Activated CD4-positive, alpha-beta T cell treated with anti-CD3 and anti-CD28 coated beads, Interleukin-2, amount 10 ng/mL, durations not matched to agents 7 days and 5 days (primary cell): Measurements from ENCODE around the gene ZNF579. TPM values are rescaled to one million over a fixed set of nuclear protein-coding genes. Genes with fewer than 3 reads are reported as not detected.

Experiments
- CTCF ChIA-PET: fragments of 350-600 bp; sonication (Branson Sonifier 250); formaldehyde crosslinking; loops from one replicate; lab custom pipeline; 2021; ENCODE audit warnings: antibody characterized with exemption; lab: Charles Lee
- POLR2A ChIA-PET: fragments of 350-600 bp; sonication (Branson Sonifier 250); formaldehyde crosslinking; loops from one replicate; lab custom pipeline; 2021; ENCODE audit warnings: antibody characterized with exemption; lab: Charles Lee
- DNase-seq: peaks from one replicate; pipeline ENCODE4 v3.0.0-alpha.2; 2020
- H3K27ac Mint-ChIP-seq: one replicate; pipeline ENCODE4 v1.8.0; 2021; ENCODE audit warnings: mild to moderate bottlenecking, moderate library complexity, mixed read lengths
- H3K27me3 Mint-ChIP-seq: one replicate; pipeline ENCODE4 v1.8.0; 2021; ENCODE audit warnings: mixed read lengths
- H3K36me3 Mint-ChIP-seq: one replicate; pipeline ENCODE4 v1.8.0; 2021; ENCODE audit warnings: low read depth, mixed read lengths
- H3K4me1 Mint-ChIP-seq: one replicate; pipeline ENCODE4 v1.8.0; 2021; ENCODE audit warnings: mixed read lengths
- H3K4me3 Mint-ChIP-seq: one replicate; pipeline ENCODE4 v1.8.0; 2021; ENCODE audit warnings: mild to moderate bottlenecking, moderate library complexity, mixed read lengths
- H3K9me3 Mint-ChIP-seq: one replicate; pipeline ENCODE4 v1.8.0; 2021; ENCODE audit warnings: mixed read lengths
- total RNA-seq, 2 experiments: library from RNA; stranded (reverse); gene quantifications; one replicate each; pipeline ENCODE4 v1.2.3, GENCODE V29; 2021

The ZNF579 gene
- total RNA-seq, 2 experiments from 2014 or later: 7.0 to 8.0 TPM

DNA sequence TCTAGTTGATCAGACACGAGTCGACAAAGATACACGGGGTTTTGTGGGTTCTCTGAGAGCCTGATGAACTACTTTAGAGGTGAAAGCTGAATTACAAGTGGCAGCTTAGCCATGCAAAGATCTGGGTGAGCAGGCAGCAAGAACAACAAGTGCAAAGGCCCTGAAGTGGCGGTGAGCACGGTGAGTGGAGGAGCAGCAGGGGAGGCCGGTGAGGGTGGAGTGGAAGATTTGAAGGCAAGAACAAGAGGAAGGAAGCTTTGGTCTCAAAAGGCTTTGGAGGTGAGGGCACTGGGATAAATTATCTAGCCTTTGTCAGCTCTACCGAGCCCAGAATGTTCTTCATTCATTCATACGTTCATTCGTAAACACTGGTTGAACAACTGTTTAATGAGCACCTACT, 26.2 kb upstream of the ZNF579 start:
- H3K36me3 Mint-ChIP-seq: peaks cover 29% of the 10 kb centered on the region
- no peak for DNase-seq
- peak overlapping the region; percentile 96 for H3K27ac Mint-ChIP-seq
- no peaks in the 10 kb centered on the region for H3K27me3 Mint-ChIP-seq
- ChIA-PET POLR2A (no interaction called here), CTCF (interaction anchor here (0.6 to 3.6 kb wide), 13 partner anchors 8 to 108 kb away, joined by 3 to 30 read pairs (median 6); partner anchors contain the start of genes U2AF2 and ZNF784)
- H3K4me3 Mint-ChIP-seq: peak overlapping the region; percentile 93
- peaks cover 49% of the 10 kb centered on the region for H3K4me1 Mint-ChIP-seq
- no peaks in the 10 kb centered on the region for H3K9me3 Mint-ChIP-seq

DNA sequence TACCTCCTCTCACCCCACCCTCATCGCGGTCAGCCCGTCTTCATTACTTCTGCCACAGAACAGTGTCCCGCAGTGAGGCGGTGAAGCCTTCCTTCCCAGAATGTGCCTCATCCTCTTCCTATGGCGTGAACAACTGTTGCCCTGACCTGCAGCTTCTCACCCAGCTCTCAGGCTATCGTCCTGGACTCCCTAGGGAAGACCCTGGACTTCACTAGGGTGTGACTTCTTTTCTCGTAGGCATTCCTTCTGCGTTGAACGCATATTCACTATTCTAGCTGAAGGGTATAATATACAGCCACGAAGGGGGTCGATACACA, 25.8 kb upstream of the ZNF579 start:
- POLR2A ChIA-PET: no interaction called here
- Mint-ChIP-seq H3K36me3 (peaks cover 32% of the 10 kb centered on the region), H3K4me3 (peak overlapping the region; percentile 93), H3K27ac (peak overlapping the region; percentile 96), H3K4me1 (peaks cover 53% of the 10 kb centered on the region), H3K27me3 (no peaks in the 10 kb centered on the region), H3K9me3 (no peaks in the 10 kb centered on the region)
- DNase-seq: no peak
- CTCF ChIA-PET: interaction anchor here (0.5 to 3.6 kb wide), 14 partner anchors 9 to 1755 kb away, joined by 3 to 30 read pairs (median 6); partner anchors contain the start of genes U2AF2 and ZNF784

DNA sequence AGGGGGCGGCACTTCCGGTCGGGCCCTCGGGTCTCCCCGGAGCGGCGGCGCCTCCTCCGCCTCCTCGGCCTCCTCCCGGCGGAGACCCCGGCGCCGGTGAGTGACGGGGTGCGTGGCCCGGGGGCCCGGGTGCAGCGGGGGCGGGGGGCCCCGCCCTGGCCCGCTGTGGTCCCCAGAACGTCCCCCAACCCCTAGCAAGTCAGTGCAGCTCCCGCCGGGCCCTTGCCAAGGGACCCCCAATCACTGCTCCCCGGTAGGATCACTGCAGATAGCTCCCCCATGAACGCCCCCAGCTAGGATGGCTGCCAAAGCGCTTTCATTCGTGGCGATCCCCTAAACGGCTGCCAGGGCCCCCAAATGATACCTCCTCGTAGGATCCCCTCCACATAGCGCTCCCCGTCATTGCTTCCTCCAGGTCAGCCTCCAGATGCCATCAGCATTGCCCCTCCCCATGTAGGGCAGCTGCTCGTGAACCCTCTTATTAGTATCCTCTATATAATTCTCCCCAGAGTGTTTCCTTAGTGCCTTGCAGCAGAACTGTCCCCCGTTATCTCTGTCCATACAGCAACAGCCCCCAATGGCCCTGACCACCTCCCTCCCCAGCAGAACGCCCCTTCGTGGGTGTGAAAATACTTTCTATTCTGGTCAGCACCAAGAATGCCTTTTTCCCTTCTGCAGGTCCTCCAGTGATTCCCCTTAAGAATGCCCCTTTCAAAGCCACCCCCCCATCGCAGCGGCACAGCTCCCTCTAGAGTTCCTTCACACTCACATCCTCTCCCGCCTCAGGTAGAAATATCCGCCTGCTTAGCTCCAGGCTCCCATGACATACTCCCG, 25.2 kb upstream of the ZNF579 start, which contains the start of gene ZNF865:
TSS of gene ZNF865 (plus strand) at position 11 of the 834 bp plus-strand sequence. CDS start 7,972 bp downstream, outside the sequence.
- ChIA-PET POLR2A (no interaction called here), CTCF (interaction anchor here (0.5 to 3.6 kb wide), 16 partner anchors 9 to 1754 kb away, joined by 3 to 30 read pairs (median 5); partner anchors contain the start of genes U2AF2 and ZNF784)
- Mint-ChIP-seq H3K27me3 (no peaks in the 10 kb centered on the region), H3K4me1 (peaks cover 59% of the 10 kb centered on the region), H3K36me3 (peaks cover 32% of the 10 kb centered on the region), H3K4me3 (peak within 1 kb of the TSS; percentile 93), H3K9me3 (no peaks in the 10 kb centered on the region), H3K27ac (peak within 1 kb of the TSS; percentile 96)
- DNase-seq: peak; percentile 76

DNA sequence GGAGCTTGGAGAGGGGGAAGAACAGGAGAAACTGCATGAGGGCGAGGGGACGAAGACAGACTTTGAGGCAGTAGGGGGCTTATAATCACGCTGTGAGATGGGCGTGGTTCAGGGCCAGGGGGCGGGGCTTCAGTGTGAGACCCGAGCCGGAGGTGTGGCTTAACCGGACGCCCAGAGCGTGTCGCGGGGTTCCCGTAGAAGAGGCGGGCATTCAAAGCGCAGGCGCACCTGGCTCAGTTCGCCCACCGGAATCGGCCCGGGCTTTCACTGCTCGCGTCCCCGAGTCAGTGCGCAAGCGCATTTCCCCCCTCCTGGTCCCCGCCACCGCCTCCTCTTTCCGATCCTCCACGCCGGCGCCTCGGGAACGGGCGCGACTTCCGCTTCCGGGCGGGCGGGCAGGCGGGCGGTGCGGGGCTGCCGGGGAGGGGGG, 24.6 kb upstream of the ZNF579 start:
- peaks cover 32% of the 10 kb centered on the region for H3K36me3 Mint-ChIP-seq
- peak overlapping the region; percentile 94 for H3K27ac Mint-ChIP-seq
- H3K4me1 Mint-ChIP-seq: peaks cover 55% of the 10 kb centered on the region
- ChIA-PET POLR2A (no interaction called here), CTCF (interaction anchor here (1.0 to 3.6 kb wide), 12 partner anchors 9 to 101 kb away, joined by 3 to 30 read pairs (median 6); partner anchors contain the start of gene U2AF2)
- no peaks in the 10 kb centered on the region for H3K9me3 Mint-ChIP-seq
- peak overlapping the region; percentile 78 for H3K4me3 Mint-ChIP-seq
- no peaks in the 10 kb centered on the region for H3K27me3 Mint-ChIP-seq
- DNase-seq: peak; percentile 99

DNA sequence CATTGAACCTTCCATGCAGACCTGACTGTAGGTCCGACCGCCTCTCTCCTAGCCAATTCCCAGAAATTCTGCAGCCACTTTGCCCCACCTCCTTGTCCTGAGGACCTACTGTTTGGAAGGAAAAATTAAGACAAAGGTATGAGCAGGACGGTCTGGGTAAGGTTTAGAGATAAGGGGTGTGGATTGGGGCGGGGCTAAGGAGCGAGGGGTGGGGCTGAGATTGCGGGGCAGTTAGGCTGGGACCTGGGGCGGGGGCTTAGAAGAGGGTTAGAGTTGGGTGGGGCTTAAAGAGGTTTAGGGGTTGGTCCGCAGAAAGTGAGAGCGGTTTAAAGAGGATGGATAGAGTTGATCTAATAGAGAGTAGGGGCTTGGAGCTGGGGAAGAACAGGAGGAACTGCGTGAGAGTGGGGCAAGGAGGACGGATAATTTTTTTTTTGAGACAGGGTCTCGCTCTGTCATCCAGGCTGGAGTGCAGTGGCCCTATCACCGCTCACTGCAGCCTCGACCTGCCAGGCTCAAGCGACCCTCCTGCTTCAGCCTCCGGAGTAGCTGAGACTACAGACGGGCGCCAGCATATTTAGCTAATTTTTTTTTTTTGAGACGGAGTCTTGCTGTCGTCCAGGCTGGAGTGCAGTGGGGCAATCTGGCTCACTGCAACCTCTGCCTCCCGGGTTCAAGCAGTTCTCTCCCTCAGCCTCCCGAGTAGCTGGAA, 23.1 kb upstream of the ZNF579 start:
- H3K9me3 Mint-ChIP-seq: peaks cover 1% of the 10 kb centered on the region
- H3K27me3 Mint-ChIP-seq: no peaks in the 10 kb centered on the region
- H3K4me3 Mint-ChIP-seq: peak overlapping the region; percentile 37
- H3K36me3 Mint-ChIP-seq: peaks cover 24% of the 10 kb centered on the region
- H3K27ac Mint-ChIP-seq: peak overlapping the region; percentile 67
- ChIA-PET POLR2A (interaction anchor here (1.0 to 1.2 kb wide), 2 partner anchors 9 to 100 kb away, joined by 3 read pairs; no protein-coding TSS in a partner anchor), CTCF (interaction anchor here (0.6 to 1.2 kb wide), 2 partner anchors 28 to 36 kb away, joined by 3 read pairs; no protein-coding TSS in a partner anchor)
- H3K4me1 Mint-ChIP-seq: peaks cover 53% of the 10 kb centered on the region
- no peak for DNase-seq

DNA sequence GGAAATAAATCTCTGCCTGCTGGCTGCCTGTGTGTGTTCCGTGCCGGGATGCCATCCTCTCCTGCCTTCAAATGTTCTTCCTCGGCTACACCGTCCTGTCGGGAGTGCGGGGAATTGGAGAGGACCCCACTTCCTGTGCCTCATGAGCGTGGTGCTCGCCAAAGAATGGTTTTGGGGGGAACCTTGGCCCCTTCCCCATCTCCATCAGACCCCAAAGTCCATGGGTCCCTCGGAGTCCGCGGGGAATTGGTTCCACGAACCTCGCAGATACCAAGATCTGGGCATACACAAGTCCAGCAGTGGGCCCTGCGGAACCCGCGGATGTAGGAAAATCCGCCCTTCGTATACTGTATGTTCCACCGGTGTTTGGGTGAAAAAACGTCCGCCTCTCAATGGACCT, 22.5 kb upstream of the ZNF579 start:
- POLR2A ChIA-PET: no interaction called here
- H3K27ac Mint-ChIP-seq: peak overlapping the region; percentile 67
- peaks cover 24% of the 10 kb centered on the region for H3K36me3 Mint-ChIP-seq
- H3K4me1 Mint-ChIP-seq: peaks cover 56% of the 10 kb centered on the region
- peak overlapping the region; percentile 37 for H3K4me3 Mint-ChIP-seq
- H3K9me3 Mint-ChIP-seq: peaks cover 4% of the 10 kb centered on the region
- no peaks in the 10 kb centered on the region for H3K27me3 Mint-ChIP-seq
- no peak for DNase-seq
- CTCF ChIA-PET: interaction anchor here (1.7 kb wide), 1 partner anchor 51 kb away, joined by 6 read pairs; the partner anchor contains the start of gene U2AF2

DNA sequence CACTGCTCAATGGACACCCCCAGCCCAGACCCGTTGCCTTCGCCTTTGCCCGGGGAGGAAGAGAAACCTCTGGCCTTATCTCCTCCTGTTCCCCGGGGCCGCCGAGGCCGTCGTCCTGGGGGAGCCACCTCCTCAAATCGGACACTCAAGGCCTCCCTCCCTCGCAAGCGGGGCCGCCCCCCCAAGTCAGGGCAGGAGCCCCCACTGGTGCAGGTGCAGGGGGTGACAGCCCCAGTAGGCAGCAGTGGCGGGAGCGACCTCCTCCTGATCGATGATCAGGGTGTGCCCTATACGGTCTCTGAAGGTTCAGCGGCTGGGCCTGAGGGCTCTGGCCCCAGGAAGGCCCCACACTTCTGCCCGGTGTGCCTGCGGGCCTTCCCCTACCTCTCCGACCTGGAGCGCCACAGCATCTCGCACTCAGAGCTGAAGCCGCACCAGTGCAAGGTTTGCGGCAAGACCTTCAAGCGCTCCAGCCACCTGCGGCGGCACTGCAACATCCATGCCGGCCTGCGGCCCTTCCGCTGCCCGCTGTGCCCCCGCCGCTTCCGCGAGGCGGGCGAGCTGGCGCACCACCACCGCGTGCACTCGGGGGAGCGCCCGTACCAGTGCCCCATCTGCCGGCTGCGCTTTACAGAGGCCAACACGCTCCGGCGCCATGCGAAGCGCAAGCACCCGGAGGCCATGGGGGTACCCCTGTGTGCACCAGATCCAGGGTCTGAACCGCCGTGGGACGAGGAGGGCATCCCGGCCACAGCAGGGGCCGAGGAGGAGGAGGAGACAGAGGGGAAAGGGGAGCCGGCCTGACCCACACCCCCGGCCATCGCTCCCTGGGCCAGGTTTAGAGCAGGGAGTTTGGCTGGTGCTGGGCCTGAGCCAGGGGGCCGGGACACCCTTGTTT, 21.7 kb upstream of the ZNF579 start:
- H3K27me3 Mint-ChIP-seq: no peaks in the 10 kb centered on the region
- H3K9me3 Mint-ChIP-seq: peaks cover 4% of the 10 kb centered on the region
- peak overlapping the region; percentile 78 for H3K4me3 Mint-ChIP-seq
- peaks cover 20% of the 10 kb centered on the region for H3K36me3 Mint-ChIP-seq
- H3K4me1 Mint-ChIP-seq: peaks cover 52% of the 10 kb centered on the region
- POLR2A ChIA-PET: no interaction called here
- H3K27ac Mint-ChIP-seq: peak overlapping the region; percentile 87
- CTCF ChIA-PET: interaction anchor here (1.7 kb wide), 1 partner anchor 52 kb away, joined by 6 read pairs; the partner anchor contains the start of gene U2AF2
- no peak for DNase-seq

DNA sequence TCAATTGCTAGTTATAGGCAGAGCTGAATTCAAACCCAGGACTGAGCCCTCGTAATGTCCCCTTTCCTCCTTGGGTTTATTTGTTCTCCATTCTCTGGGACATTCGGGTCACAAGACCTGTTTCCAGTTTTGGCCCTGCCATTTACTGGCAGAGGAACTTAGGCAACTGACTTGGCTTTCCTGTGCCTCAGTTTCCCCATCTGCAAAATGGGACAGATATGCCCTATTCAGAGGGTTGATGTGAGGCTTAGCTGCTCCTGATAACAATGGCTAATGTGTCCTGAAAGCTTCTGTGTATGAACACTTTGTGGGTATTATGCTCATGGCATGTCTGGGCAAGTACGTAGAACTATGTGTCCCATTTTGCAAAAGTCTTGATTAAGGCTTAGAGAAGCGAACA, 20.4 kb upstream of the ZNF579 start:
- peaks cover 4% of the 10 kb centered on the region for H3K9me3 Mint-ChIP-seq

DNA sequence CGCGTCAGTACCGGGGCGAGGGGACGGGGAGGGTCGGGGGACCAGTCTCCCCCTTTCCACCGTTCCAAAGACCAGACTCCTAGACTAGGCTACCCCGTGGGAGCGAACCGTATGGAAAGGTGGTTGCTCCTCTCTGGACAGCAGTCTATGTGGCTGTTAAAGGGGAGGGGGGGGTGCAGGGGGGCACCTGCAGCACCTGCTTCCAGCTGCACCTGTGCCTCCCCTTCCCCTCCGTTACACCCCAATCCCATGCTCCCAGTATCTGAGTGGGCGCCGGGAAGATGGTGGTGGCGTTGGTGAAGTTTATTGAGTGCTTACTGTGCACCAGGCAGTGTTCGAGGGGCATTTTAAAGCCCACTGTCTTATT, 20.0 kb upstream of the ZNF579 start:
- ChIA-PET CTCF (interaction anchor here (1.5 kb wide), 1 partner anchor 39 kb away, joined by 3 read pairs; no protein-coding TSS in a partner anchor), POLR2A (no interaction called here)
- H3K36me3 Mint-ChIP-seq: peaks cover 28% of the 10 kb centered on the region
- H3K4me3 Mint-ChIP-seq: peak overlapping the region; percentile 78
- H3K27me3 Mint-ChIP-seq: no peaks in the 10 kb centered on the region
- H3K9me3 Mint-ChIP-seq: peaks cover 6% of the 10 kb centered on the region
- H3K4me1 Mint-ChIP-seq: peaks cover 42% of the 10 kb centered on the region
- no peak for DNase-seq
- H3K27ac Mint-ChIP-seq: peak overlapping the region; percentile 87

More for the DNA sequence above, 20.4 kb upstream of the ZNF579 start:
- Mint-ChIP-seq H3K4me1 (peaks cover 44% of the 10 kb centered on the region), H3K27ac (peak overlapping the region; percentile 87), H3K4me3 (peak overlapping the region; percentile 78), H3K27me3 (no peaks in the 10 kb centered on the region), H3K36me3 (peaks cover 24% of the 10 kb centered on the region)
- ChIA-PET POLR2A (no interaction called here), CTCF (interaction anchor here (1.5 to 1.7 kb wide), 2 partner anchors 39 to 53 kb away, joined by 3 to 6 read pairs; partner anchors contain the start of gene U2AF2)
- DNase-seq: no peak

DNA sequence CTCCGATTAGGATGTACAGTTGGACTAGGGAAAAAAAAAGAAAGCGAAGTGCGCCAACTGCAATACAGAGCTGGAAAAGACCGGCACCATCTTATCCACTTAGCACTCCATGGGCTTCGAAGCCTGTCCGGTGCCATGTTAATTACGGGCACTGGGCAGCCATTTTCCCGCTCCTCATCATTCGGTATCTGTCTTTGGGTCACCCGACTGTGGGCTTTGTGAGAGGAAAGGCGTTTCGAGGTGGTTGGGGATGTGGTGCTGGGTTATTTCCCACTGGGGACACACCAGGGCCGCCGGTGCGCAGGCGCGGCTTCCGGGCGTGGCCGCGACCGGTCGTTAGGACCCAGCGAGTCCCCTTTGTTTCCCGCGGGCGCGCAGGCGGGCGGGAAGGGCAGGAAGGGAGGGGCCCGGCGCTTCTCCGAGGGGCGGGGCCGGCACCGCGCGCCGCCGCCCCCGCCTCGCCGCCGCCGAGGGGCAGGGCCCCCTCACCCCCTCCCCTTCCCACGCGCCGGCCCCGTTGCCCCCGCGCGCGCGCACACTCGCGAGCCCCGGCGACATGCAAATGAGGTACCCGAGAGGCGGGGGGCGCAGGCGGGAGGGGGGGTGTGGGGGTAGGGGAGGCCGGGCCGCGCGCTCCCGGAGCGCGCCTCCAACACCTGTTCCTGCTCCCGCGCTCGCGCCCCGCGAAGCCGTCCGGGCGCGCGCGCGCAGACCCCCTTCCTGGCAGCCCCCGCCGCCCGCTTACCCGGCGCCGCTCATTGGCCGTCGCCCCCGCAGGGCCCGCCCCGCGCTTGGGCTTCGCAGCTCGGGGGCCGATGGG, 19.4 kb upstream of the ZNF579 start, which contains the start of gene ZNF524:
TSS of gene ZNF524 (plus strand) at position 447 of the 820 bp plus-strand sequence. CDS start 1,825 bp downstream, outside the sequence.
- Mint-ChIP-seq H3K36me3 (peaks cover 34% of the 10 kb centered on the region), H3K9me3 (peaks cover 7% of the 10 kb centered on the region), H3K4me3 (peak within 1 kb of the TSS; percentile 87), H3K27ac (peak within 1 kb of the TSS; percentile 96), H3K4me1 (peaks cover 42% of the 10 kb centered on the region), H3K27me3 (no peaks in the 10 kb centered on the region)
- ChIA-PET CTCF (interaction anchor here (0.9 to 1.5 kb wide), 4 partner anchors 23 to 96 kb away, joined by 3 to 7 read pairs (median 5); partner anchors contain the start of gene U2AF2), POLR2A (interaction anchor here (0.8 to 1.4 kb wide), 2 partner anchors 19 to 192 kb away, joined by 3 to 6 read pairs; partner anchors contain the start of genes UBE2S and ZNF579)
- peak; percentile 87 for DNase-seq
